Right atrium auricular region (tissue), 2 donors: ENCODE measurements around the gene DGUOK. TPM values are rescaled to one million over a fixed set of nuclear protein-coding genes. Genes with fewer than 3 reads are reported as not detected.

Source experiments
- DNase-seq: peaks from one replicate; pipeline ENCODE4 v3.0.0-alpha.2; 2019; ENCODE audit warnings: low spot score
- H3K27ac ChIP-seq, 2 donors: fragments of 200-600 bp; sonication (generic); 1 replicate in 1 of 2; 2 replicates in 1 of 2; pipeline ENCODE4 v1.5.1; 2016 to 2019
- H3K27me3 ChIP-seq, 2 donors: fragments of 200-600 bp; sonication (generic); one replicate each; pipeline versions ENCODE4 v1.5.1 to v1.6.0; 2017 to 2019
- H3K36me3 ChIP-seq: fragments of 200-600 bp; sonication (generic); one replicate; pipeline ENCODE4 v1.5.1; 2016
- H3K4me1 ChIP-seq, 2 donors: fragments of 200-600 bp; sonication (generic); one replicate each; pipeline versions ENCODE4 v1.5.1 to v1.6.0; 2017 to 2019
- H3K4me3 ChIP-seq, 2 donors: fragments of 200-600 bp; sonication (generic); 1 replicate in 1 of 2; 2 replicates in 1 of 2; pipeline ENCODE4 v1.5.1; 2017 to 2019; ENCODE audit warnings: mild to moderate bottlenecking in 1 of 2, moderate library complexity in 1 of 2
- H3K9me3 ChIP-seq, 2 donors: fragments of 200-600 bp; sonication (generic); one replicate each; pipeline ENCODE4 v1.5.1; 2019
- CTCF ChIP-seq, 2 donors: fragments of 200-600 bp; sonication (generic); IDR thresholded peaks; one replicate each; pipeline ENCODE4 v1.5.1; 2019; ENCODE audit warnings: antibody characterized with exemption in 2 of 2
- total RNA-seq, 2 donors: library from RNA; depleted of rRNA; stranded (reverse); fragments of >200 nt; gene quantifications; one replicate each; pipeline ENCODE4 v1.1.0, GENCODE V29; 2016

Gene DGUOK
- total RNA-seq, 2 donors from 2014 or later, result 33.7 to 36.2 TPM

- Histone ChIP-seq H3K4me1 (no peaks in the 10 kb centered on the region), H3K27ac (no peak overlapping the region), H3K36me3 (no peaks in the 10 kb centered on the region), H3K4me3 (no peak overlapping the region), H3K9me3 (no peaks in the 10 kb centered on the region), H3K27me3 (no peaks in the 10 kb centered on the region)
- no peak for TF ChIP-seq CTCF (IDR thresholded peaks at IDR 0.05)
- no peak for DNase-seq
These were observed 21.7 kb upstream of the DGUOK start for GRCh38 chr2:73904952-73905351.

GRCh38 chr2:73906847-73907505, 19.7 kb upstream of the DGUOK start:
- no peak for TF ChIP-seq CTCF (IDR thresholded peaks at IDR 0.05)

GRCh38 chr2:73907840-73908452, 18.7 kb upstream of the DGUOK start:
- Histone ChIP-seq H3K4me3 (no peak overlapping the region), H3K9me3 (no peaks in the 10 kb centered on the region), H3K4me1 (no peaks in the 10 kb centered on the region), H3K27me3 (no peaks in the 10 kb centered on the region), H3K27ac (no peak overlapping the region), H3K36me3 (no peaks in the 10 kb centered on the region)
- DNase-seq, result no peak
- TF ChIP-seq CTCF (IDR thresholded peaks at IDR 0.05), result peak in 1 of 2 donors; percentile 36

More at GRCh38 chr2:73906847-73907505, 19.7 kb upstream of the DGUOK start:
- no peak overlapping the region for H3K4me3 ChIP-seq
- no peaks in the 10 kb centered on the region for H3K9me3 ChIP-seq
- H3K27me3 ChIP-seq, result no peaks in the 10 kb centered on the region
- DNase-seq, result no peak
- no peaks in the 10 kb centered on the region for H3K4me1 ChIP-seq
- no peak overlapping the region for H3K27ac ChIP-seq
- H3K36me3 ChIP-seq, result no peaks in the 10 kb centered on the region

GRCh38 chr2:73908689-73909652, 17.7 kb upstream of the DGUOK start:
- H3K27me3 ChIP-seq, result no peaks in the 10 kb centered on the region
- H3K9me3 ChIP-seq, result no peaks in the 10 kb centered on the region
- DNase-seq, result no peak
- TF ChIP-seq CTCF (IDR thresholded peaks at IDR 0.05), result no peak
- H3K27ac ChIP-seq, result no peak overlapping the region
- H3K36me3 ChIP-seq, result no peaks in the 10 kb centered on the region
- H3K4me1 ChIP-seq, result no peaks in the 10 kb centered on the region
- no peak overlapping the region for H3K4me3 ChIP-seq

GRCh38 chr2:73910873-73911547, 15.7 kb upstream of the DGUOK start:
- Histone ChIP-seq H3K4me1 (no peaks in the 10 kb centered on the region), H3K27ac (no peak overlapping the region), H3K27me3 (no peaks in the 10 kb centered on the region), H3K9me3 (no peaks in the 10 kb centered on the region), H3K36me3 (no peaks in the 10 kb centered on the region), H3K4me3 (no peak overlapping the region)
- no peak for TF ChIP-seq CTCF (IDR thresholded peaks at IDR 0.05)
- no peak for DNase-seq
